Endothelial cell of umbilical vein (primary cell): ENCODE data around the gene ADAM19.

Experiments
- CTCF ChIP-seq, 2 donors: IDR thresholded peaks; 1 replicate in 1 of 2; 2 replicates in 1 of 2; pipeline ENCODE4 v1.5.1; 2011; ENCODE audit warnings: low read length in 2 of 2, mild to moderate bottlenecking in 2 of 2, moderate library complexity in 2 of 2, control low read depth in 1 of 2, inconsistent platforms in 1 of 2, low read depth in 1 of 2; ENCODE audit not compliant: insufficient read depth in 1 of 2; ENCODE audit errors: extremely low read depth in 1 of 2
- EZH2 ChIP-seq: IDR thresholded peaks from 2 replicates; pipeline ENCODE4 v1.6.1; 2012; ENCODE audit warnings: borderline replicate concordance, low read depth, mild to moderate bottlenecking, moderate library complexity, low read length, inconsistent platforms; ENCODE audit not compliant: severe bottlenecking
- FOS ChIP-seq: IDR thresholded peaks from 2 replicates; pipeline ENCODE4 v1.6.1; 2011; ENCODE audit warnings: mild to moderate bottlenecking, low read length, moderate library complexity, borderline replicate concordance; ENCODE audit not compliant: insufficient read depth
- JUN ChIP-seq: IDR thresholded peaks from 2 replicates; pipeline ENCODE4 v1.6.1; 2011; ENCODE audit warnings: borderline replicate concordance, low read depth; ENCODE audit not compliant: insufficient read length, insufficient read depth
- MAX ChIP-seq: IDR thresholded peaks from 2 replicates; pipeline ENCODE4 v1.6.1; 2011; ENCODE audit not compliant: insufficient read depth, insufficient read length
- POLR2A ChIP-seq: IDR thresholded peaks from 2 replicates; pipeline ENCODE4 v1.6.1; 2012; ENCODE audit warnings: low read depth, mild to moderate bottlenecking, control low read depth, low read length
- POLR2AphosphoS5 ChIP-seq: IDR thresholded peaks from 2 replicates; pipeline ENCODE4 v1.6.1; 2012; ENCODE audit warnings: low read depth, mild to moderate bottlenecking, control low read depth, low read length, moderate library complexity; ENCODE audit not compliant: insufficient read depth

GRCh38 chr5:157594257-157594656, 18.7 kb upstream of the ADAM19 start:
- TF ChIP-seq POLR2AphosphoS5, result no peak
- no peak for TF ChIP-seq POLR2A
- no peak for TF ChIP-seq CTCF (IDR thresholded peaks at IDR 0.05; ENCODE audit: extremely low read depth in 1 of 2, insufficient read depth in 1 of 2, low read depth in 1 of 2, low read length in 2 of 2)
- no peak for TF ChIP-seq MAX
- TF ChIP-seq EZH2, result no peak
- TF ChIP-seq FOS, result no peak
- TF ChIP-seq JUN, result no peak
